Mesenchymal stem cell (in vitro differentiated cells and primary cell): ENCODE results near the gene CHIC2.
A peak's percentile ranks its signal among the peaks of the same experiment; 100 is the strongest.
"Not testable (repeated sequence)": the region's sequence is repeated elsewhere in the genome, so short reads cannot be mapped to it uniquely, and the experiment has no call there.

Experiments used
- DNase-seq: peaks from one replicate; pipeline ENCODE4 v3.0.0-alpha.2; 2013
- H2AFZ ChIP-seq: one replicate; pipeline ENCODE4 v1.6.1; 2013; ENCODE audit warnings: low read depth, mild to moderate bottlenecking, control low read depth, inconsistent platforms, low read length, moderate library complexity
- H2AK5ac ChIP-seq: 2 replicates; pipeline ENCODE4 v1.6.1; 2013; ENCODE audit warnings: low read length, moderate library complexity, mild to moderate bottlenecking, inconsistent platforms; ENCODE audit not compliant: severe bottlenecking
- H2BK120ac ChIP-seq: one replicate; pipeline ENCODE4 v1.6.1; 2013; ENCODE audit warnings: low read depth, mild to moderate bottlenecking, inconsistent platforms, low read length, moderate library complexity
- H2BK12ac ChIP-seq, 2 experiments: one replicate each; pipeline ENCODE4 v1.6.1; 2013; ENCODE audit warnings: inconsistent platforms in 2 of 2, low read length in 2 of 2, mild to moderate bottlenecking in 2 of 2, moderate library complexity in 2 of 2, control low read depth in 1 of 2
- H2BK15ac ChIP-seq: one replicate; pipeline ENCODE4 v1.6.1; 2013; ENCODE audit warnings: mild to moderate bottlenecking, low read depth, inconsistent platforms; ENCODE audit not compliant: poor library complexity, severe bottlenecking
- H2BK5ac ChIP-seq: 2 replicates; pipeline ENCODE4 v1.6.1; 2013; ENCODE audit warnings: low read depth, mild to moderate bottlenecking, low read length, control low read depth, inconsistent platforms; ENCODE audit not compliant: poor library complexity, severe bottlenecking
- H3K14ac ChIP-seq, 2 experiments: one replicate each; pipeline ENCODE4 v1.6.1; 2013; ENCODE audit warnings: inconsistent platforms in 2 of 2, low read length in 2 of 2, control low read depth in 1 of 2, mild to moderate bottlenecking in 1 of 2, moderate library complexity in 1 of 2
- H3K18ac ChIP-seq, 2 experiments: one replicate each; pipeline ENCODE4 v1.6.1; 2013; ENCODE audit warnings: inconsistent platforms in 2 of 2, low read length in 2 of 2, control low read depth in 1 of 2, low read depth in 1 of 2, mild to moderate bottlenecking in 1 of 2
- H3K23ac ChIP-seq, 2 experiments: one replicate each; pipeline ENCODE4 v1.6.1; 2013; ENCODE audit warnings: inconsistent platforms in 2 of 2, low read length in 2 of 2, mild to moderate bottlenecking in 2 of 2, moderate library complexity in 2 of 2, control low read depth in 1 of 2
- H3K27ac ChIP-seq: 2 replicates; pipeline ENCODE4 v1.5.1; 2013; ENCODE audit warnings: mild to moderate bottlenecking, moderate library complexity, low read length, control low read depth, inconsistent platforms; ENCODE audit not compliant: poor library complexity, severe bottlenecking
- H3K27me3 ChIP-seq, 2 experiments: 2 replicates each; pipeline versions ENCODE4 v1.6.1 to v1.7.0; 2013; ENCODE audit warnings: low read length in 2 of 2, mild to moderate bottlenecking in 2 of 2, moderate library complexity in 2 of 2, control low read depth in 1 of 2, inconsistent platforms in 1 of 2; ENCODE audit not compliant: control insufficient read depth in 1 of 2, insufficient read depth in 1 of 2
- H3K36me3 ChIP-seq, 2 experiments: 2 replicates each; pipeline versions ENCODE4 v1.6.1 to v1.7.0; 2013; ENCODE audit warnings: low read length in 2 of 2, control low read depth in 1 of 2, inconsistent platforms in 1 of 2, low read depth in 1 of 2, mild to moderate bottlenecking in 1 of 2; ENCODE audit not compliant: insufficient read depth in 2 of 2, control insufficient read depth in 1 of 2
- H3K4ac ChIP-seq, 2 experiments: one replicate each; pipeline ENCODE4 v1.6.1; 2013; ENCODE audit warnings: inconsistent platforms in 2 of 2, low read length in 2 of 2, mild to moderate bottlenecking in 2 of 2, moderate library complexity in 2 of 2, control low read depth in 1 of 2, low read depth in 1 of 2
- H3K4me1 ChIP-seq: 2 replicates; pipeline ENCODE4 v1.6.1; 2013; ENCODE audit warnings: low read depth, low read length, control low read depth; ENCODE audit not compliant: control insufficient read depth, insufficient read depth
- H3K4me2 ChIP-seq: 2 replicates; pipeline ENCODE4 v1.6.1; 2013; ENCODE audit warnings: low read length, mild to moderate bottlenecking, inconsistent platforms; ENCODE audit not compliant: poor library complexity, severe bottlenecking
- H3K4me3 ChIP-seq, 2 experiments: 2 replicates each; pipeline versions ENCODE4 v1.5.1 to v1.7.0; 2013; ENCODE audit warnings: low read length in 2 of 2, mild to moderate bottlenecking in 2 of 2, control low read depth in 1 of 2, low read depth in 1 of 2; ENCODE audit not compliant: insufficient read depth in 1 of 2
- H3K79me1 ChIP-seq: replicated peaks from 2 replicates; pipeline ENCODE4 v1.6.1; 2013; ENCODE audit warnings: mild to moderate bottlenecking, control low read depth, low read length, inconsistent platforms; ENCODE audit not compliant: poor library complexity, severe bottlenecking
- H3K9ac ChIP-seq: 2 replicates; pipeline ENCODE4 v1.7.0; 2013; ENCODE audit warnings: mild to moderate bottlenecking, low read length, moderate library complexity
- H3K9me3 ChIP-seq: 2 replicates; pipeline ENCODE4 v1.7.0; 2013; ENCODE audit warnings: mild to moderate bottlenecking, low read length; ENCODE audit not compliant: control insufficient read depth
- H4K8ac ChIP-seq: one replicate; pipeline ENCODE4 v1.6.1; 2013; ENCODE audit warnings: inconsistent platforms, mild to moderate bottlenecking, low read length, moderate library complexity
- H4K91ac ChIP-seq: one replicate; pipeline ENCODE4 v1.6.1; 2013; ENCODE audit warnings: mild to moderate bottlenecking, low read length, inconsistent platforms
- WGBS: methylation state at CpG from one replicate; pipeline ENCODE4 v1.1.7; 2013; ENCODE audit warnings: mixed read lengths; 5-methylcytosine and 5-hydroxymethylcytosine counted together

CHIC2 gene

DNA sequence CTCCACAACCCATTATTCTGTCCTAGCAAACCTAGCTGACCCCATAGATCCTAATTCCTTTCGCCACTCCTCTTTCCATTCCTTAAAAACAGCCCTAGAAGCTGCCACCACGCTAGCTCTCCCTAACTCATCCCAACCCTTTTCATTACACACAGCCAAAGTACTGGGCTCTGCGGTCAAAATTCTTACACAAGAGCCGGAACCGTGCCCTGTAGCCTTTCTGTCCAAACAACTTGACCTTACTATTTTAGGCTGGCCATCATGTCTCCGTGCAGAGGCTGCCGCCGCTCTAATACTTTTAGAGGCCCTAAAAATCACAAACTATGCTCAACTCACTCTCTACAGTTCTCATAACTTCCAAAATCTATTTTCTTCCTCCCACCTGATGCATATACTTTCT lies 41.4 kb downstream of the CHIC2 start:
- H3K18ac ChIP-seq, H2AFZ ChIP-seq, H4K8ac ChIP-seq, H2BK5ac ChIP-seq, H3K4me1 ChIP-seq, H2AK5ac ChIP-seq, H2BK15ac ChIP-seq, H3K27me3 ChIP-seq, H3K27ac ChIP-seq, H2BK120ac ChIP-seq, H3K4me3 ChIP-seq, H3K14ac ChIP-seq, H2BK12ac ChIP-seq, H3K9ac ChIP-seq, H3K23ac ChIP-seq, H3K9me3 ChIP-seq, H3K36me3 ChIP-seq, H3K4ac ChIP-seq, H3K4me2 ChIP-seq, H4K91ac ChIP-seq: not testable (repeated sequence)
- WGBS, result 89% methylated on average over 8 of the region's 8 CpGs
- DNase-seq, result peak; percentile 32
- H3K79me1 ChIP-seq, result peaks cover 21% of the 10 kb centered on the region

DNA sequence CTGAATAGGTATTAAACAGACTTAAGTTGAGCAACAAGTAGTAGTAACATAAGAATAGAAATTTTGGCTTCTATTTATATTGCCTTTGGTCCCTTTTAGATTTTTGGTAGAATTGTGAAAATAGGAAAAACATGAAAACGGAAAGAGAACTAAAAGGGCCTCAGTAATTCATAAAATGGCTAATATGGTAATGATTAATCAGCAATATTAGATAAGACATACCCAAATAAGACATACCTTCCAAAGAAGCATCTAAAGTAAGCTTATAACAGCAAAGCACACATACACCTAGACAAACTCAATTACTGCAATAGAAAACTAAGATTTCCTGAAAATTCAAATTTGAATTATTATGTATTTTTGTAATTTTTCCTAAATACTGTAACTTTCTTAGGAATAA lies 46.4 kb downstream of the CHIC2 start:
- WGBS, result no CpG with 5 or more reads among the region's 1 CpG
- H2AK5ac ChIP-seq, result no peak overlapping the region

DNA sequence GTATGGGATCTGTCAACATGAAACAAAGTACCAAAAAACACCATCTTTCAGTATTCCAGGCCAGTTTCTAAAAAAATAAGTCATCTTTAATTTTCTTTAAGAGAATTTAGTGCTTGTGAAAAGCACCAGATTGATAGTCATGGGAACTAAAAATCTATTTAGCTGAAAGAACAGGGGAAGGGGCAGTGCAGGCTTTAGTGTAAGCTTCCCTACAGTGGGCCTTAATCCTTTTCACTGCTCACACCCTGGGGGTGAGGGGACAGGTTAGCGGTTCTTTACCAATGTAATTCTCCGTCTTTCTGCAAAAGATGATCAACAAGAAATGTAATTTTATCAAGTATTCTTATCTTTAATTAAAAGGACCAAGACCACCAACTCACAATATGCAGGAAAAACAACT lies 47.1 kb downstream of the CHIC2 start:
- no CpG with 5 or more reads among the region's 2 CpGs for WGBS
- Histone ChIP-seq H3K4me3 (no peak overlapping the region), H3K14ac (no peak overlapping the region), H2BK120ac (no peak overlapping the region), H3K36me3 (peaks cover 0 to 30% of the 10 kb centered on the region in 2 experiments), H4K91ac (no peak overlapping the region), H3K18ac (no peak overlapping the region), H3K4me2 (no peak overlapping the region), H3K27me3 (no peaks in the 10 kb centered on the region), H3K23ac (no peak overlapping the region), H4K8ac (no peak overlapping the region), H2BK15ac (no peak overlapping the region), H3K9me3 (no peaks in the 10 kb centered on the region), H3K4me1 (no peaks in the 10 kb centered on the region), H3K27ac (no peak overlapping the region), H2AFZ (no peak overlapping the region), H2BK5ac (no peak overlapping the region), H3K9ac (no peak overlapping the region), H2AK5ac (no peak overlapping the region), H3K79me1 (peaks cover 16% of the 10 kb centered on the region), H2BK12ac (no peak overlapping the region), H3K4ac (no peak overlapping the region)
- no peak for DNase-seq

More for the DNA sequence above, 46.4 kb downstream of the CHIC2 start:
- Histone ChIP-seq H3K4ac (no peak overlapping the region), H4K91ac (no peak overlapping the region), H3K4me3 (no peak overlapping the region), H2BK15ac (no peak overlapping the region), H2BK12ac (no peak overlapping the region), H4K8ac (no peak overlapping the region), H3K27ac (no peak overlapping the region), H3K4me2 (no peak overlapping the region), H2AFZ (no peak overlapping the region), H3K9ac (no peak overlapping the region), H3K9me3 (no peaks in the 10 kb centered on the region), H2BK5ac (no peak overlapping the region), H3K14ac (no peak overlapping the region), H3K36me3 (peaks cover 0 to 24% of the 10 kb centered on the region in 2 experiments), H3K4me1 (no peaks in the 10 kb centered on the region), H3K18ac (no peak overlapping the region), H3K27me3 (no peaks in the 10 kb centered on the region), H2BK120ac (no peak overlapping the region), H3K79me1 (peaks cover 18% of the 10 kb centered on the region), H3K23ac (no peak overlapping the region)
- DNase-seq, result no peak

DNA sequence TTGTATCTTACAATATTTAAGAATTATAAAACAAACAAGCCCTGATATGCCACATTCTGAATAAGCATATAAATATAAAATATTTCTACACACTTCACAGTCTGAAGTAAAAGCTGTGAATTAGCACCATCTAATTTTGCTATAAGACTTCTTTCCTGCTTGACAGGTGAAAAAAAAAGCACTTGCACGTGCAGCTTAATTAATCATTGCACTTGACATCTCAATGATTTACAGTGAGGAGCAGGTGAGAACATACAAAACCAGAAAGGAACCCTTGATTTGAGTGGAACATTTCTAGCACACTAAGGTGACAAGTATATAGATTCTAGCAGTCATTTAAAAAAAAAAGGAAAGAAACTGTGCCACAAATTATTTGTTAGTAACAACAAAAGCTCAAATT lies 47.9 kb downstream of the CHIC2 start:
- Histone ChIP-seq H2AK5ac (no peak overlapping the region), H2BK12ac (no peak overlapping the region), H3K79me1 (peaks cover 13% of the 10 kb centered on the region), H3K14ac (no peak overlapping the region), H2BK120ac (no peak overlapping the region), H2BK5ac (no peak overlapping the region), H3K36me3 (peaks cover 0 to 33% of the 10 kb centered on the region in 2 experiments), H4K91ac (no peak overlapping the region), H3K4me2 (no peak overlapping the region), H3K4me1 (no peaks in the 10 kb centered on the region), H3K27me3 (no peaks in the 10 kb centered on the region), H3K9me3 (no peaks in the 10 kb centered on the region), H2AFZ (no peak overlapping the region), H3K27ac (no peak overlapping the region), H3K23ac (no peak overlapping the region), H3K18ac (no peak overlapping the region), H4K8ac (no peak overlapping the region), H2BK15ac (no peak overlapping the region), H3K4ac (no peak overlapping the region), H3K9ac (no peak overlapping the region), H3K4me3 (no peak overlapping the region)
- DNase-seq, result no peak
- WGBS, result no CpG with 5 or more reads among the region's 1 CpG
